Smooth muscle cell of the coronary artery (primary cell): ENCODE measurements around the gene DKKL1. TPM values are rescaled to one million over a fixed set of nuclear protein-coding genes. Genes with fewer than 3 reads are reported as not detected.

Experiments used
- total RNA-seq: library from RNA; depleted of rRNA; stranded (reverse); fragments of >200 nt; gene quantifications from 2 replicates; pipeline ENCODE4 v1.2.3, GENCODE V29; 2014; ENCODE audit warnings: low replicate concordance

Gene DKKL1
- 0.23 TPM in 1 of 2 replicates, not detected in the other for total RNA-seq

GRCh38 chr19:49363268-49364082, at the start of gene DKKL1:
Gene DKKL1, plus strand, starts transcription at chr19:49363877. Its CDS starts 122 bp downstream, at chr19:49363999.

DNA sequence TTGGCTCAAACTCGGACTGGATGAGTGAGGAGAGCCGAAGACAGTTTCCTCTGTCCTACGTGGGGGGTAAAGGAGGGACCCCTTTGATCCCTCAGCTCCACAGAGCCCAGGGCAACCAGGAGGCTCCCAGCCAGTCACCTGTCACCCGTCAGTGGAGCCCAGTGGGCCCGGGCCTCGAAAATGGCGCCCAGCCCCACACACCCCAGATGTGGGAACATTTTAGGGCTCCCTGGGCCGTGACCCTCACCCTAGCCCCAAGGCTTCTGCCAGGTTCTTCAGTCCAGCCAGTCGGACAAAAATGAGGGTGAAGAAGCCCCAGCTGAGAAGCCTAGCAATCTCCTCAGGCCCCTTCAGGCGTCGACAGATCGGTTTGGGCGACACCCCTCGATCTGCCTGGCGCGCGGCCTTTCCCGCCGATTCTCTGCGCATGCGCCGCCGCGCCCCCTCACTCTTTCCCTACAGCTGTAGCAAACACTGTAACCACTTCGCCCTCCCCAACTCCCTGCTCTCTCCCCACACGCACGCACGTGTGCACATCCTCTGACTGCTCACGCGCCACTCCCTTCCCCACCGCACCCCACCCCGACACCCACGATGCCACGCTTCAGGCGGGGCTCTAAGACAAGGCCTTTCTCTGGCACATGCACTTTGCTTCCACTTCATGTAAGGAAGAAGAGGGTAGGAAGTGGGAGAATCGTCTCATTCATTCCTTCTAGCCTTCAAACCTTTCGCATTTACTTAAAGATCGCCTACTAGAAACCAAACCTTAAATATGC, 38.7 kb upstream of the DKKL1 start, which contains the start of gene SLC6A16:
Gene SLC6A16 (minus strand): TSS at position 391 of the 776 bp plus-strand sequence. CDS start 13,844 bp downstream, outside the sequence.

DNA sequence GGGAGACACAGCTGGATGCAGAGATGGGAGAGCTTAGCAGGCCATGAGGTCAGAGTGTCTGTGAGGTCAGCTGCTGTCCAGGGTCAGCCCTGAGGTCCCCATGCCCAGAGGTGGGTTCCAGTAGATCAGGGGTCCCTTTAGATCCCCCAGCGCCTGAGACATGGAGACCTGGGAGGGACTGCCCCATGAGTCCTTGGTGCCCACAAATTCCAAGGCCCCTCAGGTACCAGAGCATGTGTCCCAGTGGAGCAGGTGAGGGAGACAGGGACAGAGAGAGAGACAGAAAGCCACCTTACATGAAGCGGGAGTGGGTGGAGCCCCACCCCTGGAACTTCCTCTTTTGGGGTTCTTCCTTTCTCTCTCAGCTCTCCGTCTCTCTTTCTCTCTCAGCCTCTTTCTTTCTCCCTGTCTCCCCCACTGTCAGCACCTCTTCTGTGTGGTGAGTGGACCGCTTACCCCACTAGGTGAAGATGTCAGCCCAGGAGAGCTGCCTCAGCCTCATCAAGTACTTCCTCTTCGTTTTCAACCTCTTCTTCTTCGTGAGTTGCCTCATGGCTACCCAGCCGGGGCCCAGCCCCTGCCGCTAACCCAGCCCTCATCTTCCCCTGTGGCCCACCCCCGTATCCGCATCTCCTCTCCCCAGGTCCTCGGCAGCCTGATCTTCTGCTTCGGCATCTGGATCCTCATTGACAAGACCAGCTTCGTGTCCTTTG, 28.4 kb upstream of the DKKL1 start, which contains the start of gene CD37:
Gene CD37 (plus strand): TSS at position 336 of the 713 bp plus-strand sequence. CDS start 135 bp downstream, at position 471.

DNA sequence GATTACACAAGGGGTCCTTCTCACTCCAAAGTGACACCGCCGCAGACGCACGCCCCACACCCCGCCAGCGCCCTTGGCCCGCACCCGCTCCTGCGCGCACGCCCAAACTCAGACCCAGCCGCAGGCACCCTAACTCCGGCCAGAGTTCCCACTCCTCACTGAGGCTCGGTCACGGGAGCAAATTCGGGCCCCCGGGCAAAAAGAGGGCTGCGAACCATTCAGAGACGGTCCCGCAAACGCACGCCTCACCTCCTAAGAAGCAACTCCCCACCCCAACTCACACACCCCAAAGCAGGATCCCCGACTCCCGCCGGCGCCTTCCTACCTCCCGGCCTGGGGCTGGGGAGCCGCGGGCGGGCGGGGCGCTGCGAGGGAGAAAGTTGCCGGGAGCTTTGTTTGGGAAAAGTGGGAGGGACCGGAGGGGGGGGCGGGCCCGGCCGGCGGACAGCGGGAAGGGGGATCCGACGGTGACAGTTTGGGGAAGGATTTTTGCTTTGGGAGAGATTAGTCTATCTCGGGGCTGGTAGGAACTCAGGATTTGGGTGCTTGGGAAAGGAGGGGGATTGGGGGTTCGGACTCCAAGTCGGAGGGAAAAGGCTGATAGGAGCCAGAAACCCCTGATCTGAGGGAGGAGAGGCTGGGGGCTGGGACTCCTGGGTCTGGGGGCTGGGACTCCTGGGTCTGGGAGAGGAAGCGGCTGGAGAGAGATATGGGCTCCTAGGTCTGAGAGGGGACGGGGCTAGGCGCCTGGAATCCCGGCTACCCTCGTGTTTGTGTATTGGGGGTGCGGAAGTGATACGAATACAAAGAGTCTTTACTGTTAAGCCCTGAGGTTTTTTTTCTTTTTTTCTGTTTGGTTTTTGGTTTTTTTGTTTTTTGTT, 1.4 kb upstream of the DKKL1 start, which contains the start of gene TEAD2:
Gene TEAD2 (minus strand): TSS at position 369 of the 881 bp plus-strand sequence. CDS start 2,341 bp downstream, outside the sequence.

DNA sequence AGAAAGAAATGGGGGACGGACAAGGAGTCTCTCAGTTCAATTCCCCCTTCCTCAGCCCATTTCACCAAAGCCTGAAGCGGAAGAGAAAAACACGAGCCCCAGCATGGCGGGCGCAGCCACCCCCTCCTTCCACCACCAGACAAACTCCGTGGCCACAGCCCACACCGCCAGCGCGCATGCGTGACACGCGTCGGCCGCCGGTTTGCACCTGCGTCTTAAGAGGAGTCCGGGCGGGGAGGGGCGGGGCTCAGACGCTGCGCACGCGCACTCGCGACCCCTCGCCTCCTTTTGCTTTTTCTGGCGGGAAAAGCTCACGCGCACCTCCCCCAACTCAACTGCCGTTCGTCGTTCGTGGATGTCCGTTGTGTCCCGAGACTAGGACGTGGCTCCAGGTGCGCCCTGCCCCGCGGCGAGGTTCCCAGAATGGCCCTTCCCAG, 24.3 kb downstream of the DKKL1 start, which contains the start of gene KASH5:
Gene KASH5 (plus strand): TSS at position 314 of the 437 bp plus-strand sequence. CDS start 2,635 bp downstream, outside the sequence.

DNA sequence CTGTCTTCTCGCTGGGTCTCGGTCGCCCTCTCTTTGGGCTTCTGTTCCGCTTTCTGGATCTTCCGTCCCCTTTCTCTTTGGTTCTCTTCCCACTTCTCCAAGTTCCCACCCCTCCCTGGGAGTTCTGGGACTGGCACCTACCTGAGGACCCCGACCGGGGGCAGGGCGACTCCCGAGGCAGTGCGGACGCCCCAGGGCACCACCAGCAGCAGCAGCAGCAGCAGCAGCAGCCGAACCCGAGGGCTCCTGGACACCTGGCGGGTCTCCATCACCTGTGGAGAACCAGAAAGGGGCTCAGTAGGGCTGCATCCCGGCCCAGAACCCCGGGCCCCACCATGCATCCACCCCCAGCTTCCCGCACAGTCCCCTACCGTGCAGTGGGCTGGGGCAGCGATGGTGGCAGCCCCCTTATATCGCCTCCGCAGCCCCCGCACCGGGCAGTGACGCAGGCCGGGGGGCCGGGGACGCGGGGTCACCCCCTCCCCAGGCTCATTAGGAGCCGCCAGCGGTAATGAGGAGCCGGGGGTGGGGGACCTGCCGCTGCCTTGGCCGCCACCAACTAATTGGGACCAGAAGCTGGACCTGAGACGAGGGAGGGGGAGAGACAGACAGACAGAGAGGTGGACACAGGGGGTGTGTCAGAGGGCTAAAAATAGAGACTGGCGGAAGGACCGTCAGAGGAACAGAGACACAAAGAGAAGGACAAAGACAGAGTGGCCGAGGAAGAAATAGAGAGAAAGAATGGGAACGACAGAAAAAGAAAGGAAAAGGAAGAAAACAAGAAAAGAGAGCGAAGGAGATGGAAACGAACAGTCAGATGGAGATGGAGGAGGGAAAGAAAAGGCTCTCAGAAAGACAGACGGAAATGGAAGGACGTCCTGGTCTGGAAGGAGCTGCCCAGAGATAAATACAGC, 59.7 kb downstream of the DKKL1 start, which contains the start of gene PTH2:
Gene PTH2 (minus strand): TSS at position 371 of the 914 bp plus-strand sequence. CDS start 102 bp downstream, at position 269.

Other genes with a start within 250 kb of the DKKL1 start
- 6.2 and 16.4 TPM in 2 replicates for gene LIN7B, start 249.5 kb upstream of the DKKL1 start, total RNA-seq
- gene C19orf73, start 244.7 kb upstream of the DKKL1 start, total RNA-seq = 0.70 and 1.4 TPM in 2 replicates
- gene PPFIA3, start 244.3 kb upstream of the DKKL1 start, total RNA-seq = 1.3 and 2.1 TPM in 2 replicates
- gene HRC, start 208.5 kb upstream of the DKKL1 start, total RNA-seq = 0.12 and 0.30 TPM in 2 replicates
- gene TRPM4, start 206.1 kb upstream of the DKKL1 start, total RNA-seq = 7.5 and 10.6 TPM in 2 replicates
- 0.08 TPM in 1 of 2 replicates, not detected in the other for gene SLC6A16, start 38.7 kb upstream of the DKKL1 start, total RNA-seq
- not detected in 2 replicates for gene CD37, start 28.5 kb upstream of the DKKL1 start, total RNA-seq
- gene TEAD2, start 1.5 kb upstream of the DKKL1 start, total RNA-seq = 6.4 and 31.6 TPM in 2 replicates
- not detected in 2 replicates for gene KASH5, start 24.4 kb downstream of the DKKL1 start, total RNA-seq
- gene PTH2, start 59.6 kb downstream of the DKKL1 start, total RNA-seq = not detected in 2 replicates
- gene GFY, start 61.5 kb downstream of the DKKL1 start, total RNA-seq = not detected in 2 replicates
- gene SLC17A7, start 77.7 kb downstream of the DKKL1 start, total RNA-seq = 0.08 and 0.12 TPM in 2 replicates
- 115 and 116 TPM in 2 replicates for gene PIH1D1, start 87.9 kb downstream of the DKKL1 start, total RNA-seq
- gene ALDH16A1, start 89.3 kb downstream of the DKKL1 start, total RNA-seq = 19.8 and 32.2 TPM in 2 replicates
- 1.9 and 3.0 TPM in 2 replicates for gene FLT3LG, start 110.3 kb downstream of the DKKL1 start, total RNA-seq
- gene RPL13A, start 123.7 kb downstream of the DKKL1 start, total RNA-seq = 2,421 and 3,942 TPM in 2 replicates
- 3,953 and 4,004 TPM in 2 replicates for gene RPS11, start 132.6 kb downstream of the DKKL1 start, total RNA-seq
- gene FCGRT, start 148.8 kb downstream of the DKKL1 start, total RNA-seq = 42.0 and 49.7 TPM in 2 replicates
- 288 and 330 TPM in 2 replicates for gene RCN3, start 164.1 kb downstream of the DKKL1 start, total RNA-seq
- gene NOSIP, start 216.7 kb downstream of the DKKL1 start, total RNA-seq = 95.9 and 120 TPM in 2 replicates
- 0.12 and 0.83 TPM in 2 replicates for gene PRRG2, start 217.4 kb downstream of the DKKL1 start, total RNA-seq
- 1.1 and 1.2 TPM in 2 replicates for gene PRR12, start 227.3 kb downstream of the DKKL1 start, total RNA-seq